Coronary artery (tissue), 2 donors: ENCODE results near the gene BTD.

Experiments used
- DNase-seq: peaks from one replicate; pipeline ENCODE4 v3.0.0-alpha.2; 2017; ENCODE audit warnings: low spot score
- H3K27ac ChIP-seq, 2 donors: fragments of 200-600 bp; sonication (generic); one replicate each; pipeline ENCODE4 v1.5.1; 2016 to 2019
- H3K4me3 ChIP-seq: fragments of 200-600 bp; sonication (generic); 2 replicates; pipeline ENCODE4 v1.5.1; 2016; ENCODE audit warnings: mild to moderate bottlenecking, moderate library complexity
- TF ChIP-seq, protein P1 (sequence below): fragments of 200-600 bp; sonication (generic); IDR thresholded peaks from one replicate; pipeline ENCODE4 v1.5.1; 2019; ENCODE audit warnings: antibody characterized with exemption

The BTD gene

DNA sequence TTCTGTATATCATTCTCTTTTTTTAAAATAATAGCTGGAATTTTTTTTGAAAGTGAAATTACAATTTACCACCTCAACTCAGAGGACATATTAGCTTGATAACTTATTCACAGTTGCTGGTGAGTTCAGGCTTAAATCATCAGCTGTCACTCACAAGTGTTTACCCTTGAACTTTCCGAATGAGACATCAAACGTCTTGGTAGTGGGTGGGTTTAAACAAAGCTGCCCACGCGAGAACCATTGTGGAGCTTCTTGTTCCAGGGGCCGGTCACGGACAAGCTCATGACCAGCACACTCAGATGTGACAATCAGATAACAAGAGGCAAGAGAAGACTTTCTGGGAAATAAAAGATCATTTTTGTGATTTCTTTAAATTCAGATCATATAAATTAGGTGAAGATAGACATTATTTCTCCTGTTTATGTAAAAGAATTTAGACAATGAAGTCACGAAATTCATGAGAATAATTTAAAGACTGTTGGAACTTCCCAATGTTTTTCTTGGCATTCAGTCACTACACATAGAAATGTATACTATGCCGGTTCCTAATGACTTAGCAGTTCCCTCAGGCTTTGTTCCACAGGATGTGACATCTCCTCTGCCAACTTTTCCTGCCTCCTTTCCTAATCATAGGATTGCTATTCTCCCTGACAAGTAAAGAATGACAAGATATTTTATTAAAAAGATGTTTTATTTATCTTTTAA, 29.3 kb downstream of the BTD start:
- Histone ChIP-seq H3K27ac (peak overlapping the region in 1 of 2 donors; percentile 0), H3K4me3 (peak overlapping the region; percentile 59)
- TF ChIP-seq, protein P1, sequence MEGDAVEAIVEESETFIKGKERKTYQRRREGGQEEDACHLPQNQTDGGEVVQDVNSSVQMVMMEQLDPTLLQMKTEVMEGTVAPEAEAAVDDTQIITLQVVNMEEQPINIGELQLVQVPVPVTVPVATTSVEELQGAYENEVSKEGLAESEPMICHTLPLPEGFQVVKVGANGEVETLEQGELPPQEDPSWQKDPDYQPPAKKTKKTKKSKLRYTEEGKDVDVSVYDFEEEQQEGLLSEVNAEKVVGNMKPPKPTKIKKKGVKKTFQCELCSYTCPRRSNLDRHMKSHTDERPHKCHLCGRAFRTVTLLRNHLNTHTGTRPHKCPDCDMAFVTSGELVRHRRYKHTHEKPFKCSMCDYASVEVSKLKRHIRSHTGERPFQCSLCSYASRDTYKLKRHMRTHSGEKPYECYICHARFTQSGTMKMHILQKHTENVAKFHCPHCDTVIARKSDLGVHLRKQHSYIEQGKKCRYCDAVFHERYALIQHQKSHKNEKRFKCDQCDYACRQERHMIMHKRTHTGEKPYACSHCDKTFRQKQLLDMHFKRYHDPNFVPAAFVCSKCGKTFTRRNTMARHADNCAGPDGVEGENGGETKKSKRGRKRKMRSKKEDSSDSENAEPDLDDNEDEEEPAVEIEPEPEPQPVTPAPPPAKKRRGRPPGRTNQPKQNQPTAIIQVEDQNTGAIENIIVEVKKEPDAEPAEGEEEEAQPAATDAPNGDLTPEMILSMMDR: no peak
- DNase-seq: no peak

DNA sequence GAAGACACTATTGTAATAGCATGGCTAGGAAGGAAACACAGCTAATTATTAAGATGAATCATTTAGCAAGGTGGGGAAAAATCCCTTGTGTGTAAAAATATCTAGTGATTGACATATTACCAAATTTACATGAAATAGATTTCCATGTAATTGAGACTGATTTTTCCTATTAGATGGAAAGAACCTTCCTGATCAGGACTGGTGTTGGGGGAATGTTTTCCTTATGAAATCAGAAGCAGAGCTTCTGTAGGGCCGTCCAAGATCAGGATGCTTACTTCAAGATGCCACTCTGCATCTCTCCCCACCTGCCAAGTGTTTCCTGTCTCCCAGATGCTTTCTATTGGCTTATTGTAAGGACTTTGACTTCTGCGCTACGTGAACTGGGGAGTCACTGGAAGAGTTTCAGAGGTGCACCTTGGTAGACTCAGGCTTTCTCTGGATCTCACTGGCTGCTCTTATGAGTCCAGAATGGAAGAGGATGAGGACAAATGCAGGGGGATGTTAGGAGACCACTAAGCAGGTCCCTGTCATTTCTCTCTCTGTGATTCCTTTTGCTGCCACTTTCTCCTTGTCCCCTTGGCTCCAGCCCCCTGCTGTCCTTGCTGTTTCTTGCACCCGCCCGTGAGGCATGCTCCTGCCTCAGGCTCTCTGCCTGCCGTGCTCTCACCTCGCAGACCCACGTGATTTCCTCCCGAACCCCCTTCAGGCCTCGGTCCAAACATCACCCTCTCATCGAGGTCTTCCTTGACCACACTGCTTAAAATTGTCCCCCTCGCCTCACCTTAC, 30.1 kb downstream of the BTD start:
- DNase-seq: no peak
- TF ChIP-seq, protein P1: no peak
- Histone ChIP-seq H3K4me3 (no peak overlapping the region), H3K27ac (no peak overlapping the region)

DNA sequence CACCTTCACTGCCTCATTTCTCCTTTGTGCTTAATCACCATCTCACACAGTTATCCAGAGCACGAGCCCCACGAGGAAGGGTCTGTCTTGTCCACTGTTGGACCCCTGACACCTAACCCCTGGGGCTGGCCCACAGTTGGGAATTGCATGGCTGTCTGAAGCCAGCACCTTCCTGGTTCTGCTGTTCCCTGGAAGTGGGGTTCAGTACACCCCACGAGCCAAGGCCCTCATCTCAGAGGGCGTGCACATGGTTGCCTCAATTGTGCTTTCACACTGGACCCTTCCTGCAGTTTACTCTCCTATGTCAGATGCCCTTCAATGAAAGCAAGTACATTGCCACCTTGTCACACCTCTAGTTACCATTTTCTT, 30.7 kb downstream of the BTD start:
- Histone ChIP-seq H3K4me3 (no peak overlapping the region), H3K27ac (no peak overlapping the region)
- no peak for DNase-seq
- TF ChIP-seq, protein P1: no peak

DNA sequence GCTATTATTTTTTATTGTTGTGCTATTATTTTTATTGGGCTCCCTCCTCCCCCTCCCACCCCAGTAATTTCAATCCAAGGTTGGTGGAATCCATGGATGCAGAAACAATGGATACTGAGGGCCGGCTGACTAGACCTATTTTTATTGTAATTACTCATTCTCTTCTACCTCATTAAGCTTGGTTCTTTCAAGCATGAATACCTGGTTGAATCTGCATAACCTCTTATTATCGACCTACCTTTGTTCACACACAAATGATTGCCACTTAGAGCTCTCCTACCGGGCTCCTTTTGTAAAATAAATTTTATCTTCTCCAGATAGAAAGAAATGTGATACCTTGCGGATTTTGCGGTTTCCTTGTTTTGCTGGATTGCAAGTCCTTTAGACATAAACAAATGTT, 31.6 kb downstream of the BTD start:
- TF ChIP-seq, protein P1: no peak
- H3K27ac ChIP-seq: no peak overlapping the region
- DNase-seq: no peak
- no peak overlapping the region for H3K4me3 ChIP-seq

DNA sequence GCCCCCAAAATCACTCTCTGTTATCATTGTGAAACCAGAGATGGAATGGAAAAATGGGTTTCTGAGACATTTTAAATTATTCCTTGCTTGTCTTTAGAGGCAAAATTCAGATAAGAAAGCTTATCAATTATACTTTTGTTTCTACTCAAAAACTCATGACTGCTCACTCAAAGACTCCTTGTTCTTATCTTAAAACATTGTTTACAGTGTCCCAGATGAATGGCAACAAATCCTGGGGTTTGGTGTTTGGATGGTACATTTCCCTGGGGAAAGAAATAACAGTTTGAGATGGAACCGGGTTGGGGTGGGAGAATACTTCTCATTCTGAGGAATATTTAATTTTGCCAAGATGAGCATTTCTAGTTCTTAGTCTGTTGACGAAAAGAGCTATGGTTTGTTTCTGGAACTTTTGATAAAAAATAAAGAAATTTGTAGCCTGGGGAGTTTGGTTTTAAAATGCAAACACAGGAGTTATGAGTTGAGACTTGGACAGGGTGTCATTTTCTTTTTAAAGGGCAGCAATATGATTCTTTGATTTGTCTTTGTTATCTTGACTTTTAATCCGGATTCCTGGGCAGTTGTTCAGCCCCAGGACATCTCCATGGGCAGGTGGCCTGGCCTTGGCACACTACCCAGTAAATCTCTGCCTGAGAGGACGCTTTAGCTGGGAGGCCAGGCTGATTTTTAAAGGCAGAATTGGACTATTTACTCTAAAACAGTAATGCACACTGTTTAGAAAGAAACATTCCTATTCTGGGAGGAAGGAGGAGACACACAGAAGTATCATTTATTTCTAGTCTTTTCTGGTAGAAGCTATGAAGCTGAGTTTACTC, 32.4 kb downstream of the BTD start:
- DNase-seq: no peak
- H3K4me3 ChIP-seq: no peak overlapping the region
- TF ChIP-seq, protein P1: no peak
- H3K27ac ChIP-seq: peak overlapping the region in 1 of 2 donors; percentile 9

DNA sequence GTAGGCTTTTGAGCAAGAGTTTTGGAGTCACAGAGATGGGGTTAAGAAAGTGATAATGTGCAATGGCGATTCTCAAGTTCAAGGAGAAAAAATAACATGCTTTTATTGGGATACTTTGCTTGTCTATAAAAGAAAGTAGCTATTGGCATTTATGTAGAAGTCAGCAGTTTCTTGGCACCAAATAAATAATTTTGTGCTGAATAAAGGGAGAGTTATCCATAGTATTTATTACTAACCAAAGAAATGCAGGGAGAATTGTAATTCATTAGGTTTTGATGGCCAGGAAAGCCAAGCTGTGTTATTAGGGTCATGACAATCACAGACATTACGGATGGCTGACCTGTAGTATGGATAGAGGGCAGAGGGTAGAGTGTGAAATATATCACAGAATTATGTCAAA, 33.1 kb downstream of the BTD start:
- Histone ChIP-seq H3K27ac (peak overlapping the region in 1 of 2 donors; percentile 50), H3K4me3 (no peak overlapping the region)
- DNase-seq: no peak
- TF ChIP-seq, protein P1: no peak
